Upper lobe of left lung (tissue), 4 donors: Measurements from ENCODE around the gene MGST1.

Experiments
- CTCF ChIP-seq, 6 experiments: fragments of 450-650 bp in 4 of 6; fragments of 200-600 bp in 2 of 6; sonication (generic) in 2 of 6; IDR thresholded peaks; one replicate each; pipeline ENCODE4 v1.5.1; 2016 to 2019; ENCODE audit warnings: antibody characterized with exemption in 6 of 6
- EP300 ChIP-seq, 4 donors: sonication (generic); formaldehyde crosslinking; IDR thresholded peaks; one replicate each; pipeline ENCODE4 v1.5.1; 2017; ENCODE audit warnings: antibody characterized with exemption in 4 of 4, control low read depth in 2 of 4
- POLR2A ChIP-seq, 4 donors: fragments of 450-650 bp; IDR thresholded peaks; one replicate each; pipeline ENCODE4 v1.5.1; 2016 to 2017; ENCODE audit warnings: antibody characterized with exemption in 4 of 4, mild to moderate bottlenecking in 2 of 4
- POLR2AphosphoS5 ChIP-seq, 2 donors: sonication (generic); formaldehyde crosslinking; IDR thresholded peaks; one replicate each; pipeline ENCODE4 v1.5.1; 2017; ENCODE audit warnings: antibody characterized with exemption in 2 of 2

GRCh38 chr12:16329594-16329993 is 17.9 kb upstream of the MGST1 start:
- no peak for TF ChIP-seq CTCF (IDR thresholded peaks at IDR 0.05)
- no peak for TF ChIP-seq POLR2A (IDR thresholded peaks at IDR 0.05)
- no peak for TF ChIP-seq EP300 (IDR thresholded peaks at IDR 0.05)
- TF ChIP-seq POLR2AphosphoS5 (IDR thresholded peaks at IDR 0.05) = no peak
